Smooth muscle cell (in vitro differentiated cells): Measurements from ENCODE around the gene CADPS. TPM values are rescaled to one million over a fixed set of nuclear protein-coding genes. Genes with fewer than 3 reads are reported as not detected.

ENCODE experiments used
- DNase-seq: peaks from one replicate; lab custom pipeline; 2025; ENCODE audit not compliant: unreplicated experiment; lab: John Stamatoyannopoulos, UW
- H2AFZ ChIP-seq: fragments of 200-600 bp; sonication (generic); 2 replicates; pipeline ENCODE4 v1.6.0; 2016; ENCODE audit warnings: antibody characterized with exemption, low read depth, mild to moderate bottlenecking
- H3F3A ChIP-seq: fragments of 200-600 bp; sonication (generic); 2 replicates; pipeline ENCODE4 v1.6.0; 2017; ENCODE audit warnings: antibody characterized with exemption, low read depth
- H3K27ac ChIP-seq: fragments of 200-600 bp; sonication (generic); 2 replicates; pipeline ENCODE4 v1.5.1; 2016; ENCODE audit warnings: low read depth, mild to moderate bottlenecking
- H3K27me3 ChIP-seq: fragments of 200-600 bp; sonication (generic); 2 replicates; pipeline ENCODE4 v1.6.1; 2016; ENCODE audit warnings: low read depth, mild to moderate bottlenecking
- H3K36me3 ChIP-seq: fragments of 200-600 bp; sonication (generic); 2 replicates; pipeline ENCODE4 v1.5.1; 2016; ENCODE audit warnings: low read depth
- H3K4me1 ChIP-seq: fragments of 200-600 bp; sonication (generic); 2 replicates; pipeline ENCODE4 v1.5.1; 2016; ENCODE audit warnings: low read depth
- H3K4me2 ChIP-seq: fragments of 200-600 bp; sonication (generic); 2 replicates; pipeline ENCODE4 v1.6.0; 2016; ENCODE audit warnings: mild to moderate bottlenecking
- H3K4me3 ChIP-seq: fragments of 200-600 bp; sonication (generic); 2 replicates; pipeline ENCODE4 v1.5.1; 2016; ENCODE audit warnings: mild to moderate bottlenecking
- H3K79me2 ChIP-seq: fragments of 200-600 bp; sonication (generic); 2 replicates; pipeline ENCODE4 v1.6.0; 2016; ENCODE audit warnings: low read depth, mild to moderate bottlenecking
- H3K9ac ChIP-seq: fragments of 200-600 bp; sonication (generic); 2 replicates; pipeline ENCODE4 v1.6.0; 2016; ENCODE audit warnings: low read depth
- H3K9me3 ChIP-seq: fragments of 200-600 bp; sonication (generic); replicated peaks from 2 replicates; pipeline ENCODE4 v1.5.1; 2016; ENCODE audit warnings: low read depth
- H4K20me1 ChIP-seq: fragments of 200-600 bp; sonication (generic); 2 replicates; pipeline ENCODE4 v1.6.0; 2016; ENCODE audit warnings: low read depth
- CTCF ChIP-seq: fragments of 200-600 bp; sonication (generic); IDR thresholded peaks from 2 replicates; pipeline ENCODE4 v1.5.1; 2017; ENCODE audit warnings: borderline replicate concordance, mild to moderate bottlenecking, antibody characterized with exemption; ENCODE audit not compliant: insufficient read depth, poor library complexity, severe bottlenecking
- WGBS: methylation state at CpG from one replicate; pipeline ENCODE4 v1.1.7; 2016; ENCODE audit warnings: low lambda C conversion rate; 5-methylcytosine and 5-hydroxymethylcytosine counted together
- polyA plus RNA-seq: library from polyadenylated mRNA; unstranded; fragments of >200 nt; fragmentation: Nextera tagmentation; extraction: Ambion mirVana; gene quantifications from 2 replicates; pipeline ENCODE4 v1.2.1, GENCODE V29; 2016
- total RNA-seq: library from RNA; depleted of rRNA; stranded (reverse); fragments of >200 nt; gene quantifications from 2 replicates; pipeline ENCODE4 v1.2.3, GENCODE V29; 2014

CADPS gene
- total and polyA plus RNA-seq, 2 experiments from 2014 or later: 4.4 to 38.4 TPM

- no peaks in the 10 kb centered on the region for H3K79me2 ChIP-seq
- no peak overlapping the region for H3K9ac ChIP-seq
- no peaks in the 10 kb centered on the region for H3K4me1 ChIP-seq
- 83% methylated on average over 1 of the region's 1 CpG for WGBS
- H4K20me1 ChIP-seq: no peaks in the 10 kb centered on the region
- no peak overlapping the region for H3K27ac ChIP-seq
- H3K36me3 ChIP-seq: no peaks in the 10 kb centered on the region
- no peak overlapping the region for H2AFZ ChIP-seq
- H3K4me2 ChIP-seq: no peak overlapping the region
- no peaks in the 10 kb centered on the region for H3K27me3 ChIP-seq
- no peak overlapping the region for H3K4me3 ChIP-seq
- no peak for TF ChIP-seq CTCF
- no peak for DNase-seq
- H3K9me3 ChIP-seq: no peaks in the 10 kb centered on the region
- H3F3A ChIP-seq: no peaks in the 10 kb centered on the region
Measured at GRCh38 chr3:62761711-62762110, 113.5 kb downstream of the CADPS start.

DNA sequence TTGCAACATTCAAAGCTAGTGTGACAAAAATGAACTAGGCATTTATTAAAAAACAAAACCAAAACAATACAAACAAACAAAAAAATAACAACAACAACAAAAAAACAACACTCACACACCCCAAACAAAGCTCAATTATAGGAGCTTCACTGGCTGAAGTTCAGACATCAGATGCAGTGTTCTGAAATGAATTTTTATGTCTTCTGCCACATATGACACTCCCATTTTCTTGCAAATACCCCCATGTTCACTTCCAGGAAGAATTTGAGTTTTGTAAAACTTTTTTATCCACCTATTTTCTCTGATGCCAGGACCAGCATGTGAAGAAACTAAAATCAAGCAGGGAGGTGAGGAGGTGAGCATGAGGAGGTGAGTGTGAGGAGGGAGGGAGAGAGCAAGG, 113.9 kb downstream of the CADPS start:
- no peak overlapping the region for H3K4me3 ChIP-seq
- no peaks in the 10 kb centered on the region for H3K9me3 ChIP-seq
- H3K4me1 ChIP-seq: no peaks in the 10 kb centered on the region
- no peak for TF ChIP-seq CTCF
- no peak for DNase-seq
- H3K9ac ChIP-seq: no peak overlapping the region
- H3K36me3 ChIP-seq: no peaks in the 10 kb centered on the region
- no peaks in the 10 kb centered on the region for H3K79me2 ChIP-seq
- no peak overlapping the region for H2AFZ ChIP-seq
- H3K4me2 ChIP-seq: no peak overlapping the region
- H3F3A ChIP-seq: no peaks in the 10 kb centered on the region
- no peaks in the 10 kb centered on the region for H4K20me1 ChIP-seq
- no peaks in the 10 kb centered on the region for H3K27me3 ChIP-seq
- H3K27ac ChIP-seq: no peak overlapping the region

GRCh38 chr3:62758296-62759066, 116.7 kb downstream of the CADPS start:
- no peak for DNase-seq
- no peak overlapping the region for H2AFZ ChIP-seq
- no peaks in the 10 kb centered on the region for H3K27me3 ChIP-seq
- H3K27ac ChIP-seq: no peak overlapping the region
- no peak for TF ChIP-seq CTCF
- H3K4me3 ChIP-seq: no peak overlapping the region
- no peak overlapping the region for H3K4me2 ChIP-seq
- H3K4me1 ChIP-seq: no peaks in the 10 kb centered on the region
- H4K20me1 ChIP-seq: no peaks in the 10 kb centered on the region
- no peaks in the 10 kb centered on the region for H3K36me3 ChIP-seq
- H3K9ac ChIP-seq: no peak overlapping the region
- no peaks in the 10 kb centered on the region for H3F3A ChIP-seq
- no peaks in the 10 kb centered on the region for H3K79me2 ChIP-seq
- no peaks in the 10 kb centered on the region for H3K9me3 ChIP-seq
- WGBS: 90% methylated on average over 3 of the region's 3 CpGs

DNA sequence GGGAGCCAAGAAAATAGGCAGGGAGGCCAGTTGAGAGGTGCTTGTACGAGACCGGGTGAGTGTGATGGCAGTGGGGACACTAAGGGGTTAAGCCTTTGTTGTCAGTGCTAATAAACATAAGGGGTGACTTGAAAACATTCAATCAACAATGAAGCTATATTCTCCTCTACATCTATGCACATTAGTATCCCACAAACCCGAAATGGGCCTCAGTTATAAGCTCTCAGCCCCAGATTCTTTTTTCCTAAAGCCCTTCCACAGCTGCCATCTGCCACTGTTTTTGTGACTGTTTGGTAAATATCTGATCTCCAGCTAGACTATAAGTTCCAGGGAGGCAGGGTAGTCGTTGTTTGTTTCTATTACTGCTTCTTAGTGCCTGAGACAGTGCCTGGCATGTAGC, 118.2 kb downstream of the CADPS start:
- Histone ChIP-seq H3F3A (no peaks in the 10 kb centered on the region), H3K9me3 (no peaks in the 10 kb centered on the region), H3K27ac (no peak overlapping the region), H3K4me3 (no peak overlapping the region), H3K79me2 (no peaks in the 10 kb centered on the region), H3K9ac (no peak overlapping the region), H2AFZ (no peak overlapping the region), H4K20me1 (no peaks in the 10 kb centered on the region), H3K4me2 (no peak overlapping the region), H3K4me1 (no peaks in the 10 kb centered on the region), H3K27me3 (no peaks in the 10 kb centered on the region), H3K36me3 (no peaks in the 10 kb centered on the region)
- WGBS: 87% methylated on average over 4 of the region's 4 CpGs
- DNase-seq: no peak
- TF ChIP-seq CTCF: no peak
